Measurements from ENCODE around the gene CHST15.

CHST15 gene

DNA sequence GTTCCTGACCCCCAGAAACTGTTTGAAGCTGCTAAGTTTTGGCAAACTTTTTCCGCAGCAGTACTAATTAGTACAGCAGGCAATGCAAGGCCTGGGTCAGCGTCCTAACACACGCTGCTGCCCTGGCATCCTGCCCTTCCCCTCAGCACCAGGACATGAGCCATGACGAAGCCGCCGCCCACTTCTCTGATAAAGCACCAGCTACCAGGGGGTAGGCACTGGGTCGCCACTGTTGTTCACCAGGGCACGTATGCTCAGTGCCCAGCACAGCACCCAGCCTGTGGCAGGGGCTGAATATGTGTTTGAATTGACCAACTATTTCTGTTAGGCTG lies 59.5 kb downstream of the CHST15 start:
- H3K36me3 ChIP-seq (ENCODE audit: insufficient read depth), result peaks cover 13% of the 10 kb centered on the region; the same call in 1 of the 2 replicates
- no peak overlapping the region for H3K27ac ChIP-seq
- H3K27me3 ChIP-seq (ENCODE audit: insufficient read depth, low read depth), result no peaks in the 10 kb centered on the region
- H3K9ac ChIP-seq, result no peak overlapping the region
- H3K4me3 ChIP-seq (IDR thresholded peaks at IDR 0.05; ENCODE audit: insufficient read depth, low read depth, low read length), result no peak overlapping the region
- H2AFZ ChIP-seq (ENCODE audit: low read depth), result no peak overlapping the region
- H3K4me1 ChIP-seq (ENCODE audit: low read depth, poor library complexity, severe bottlenecking), result peaks cover 32% of the 10 kb centered on the region
- TF ChIP-seq, protein P1, sequence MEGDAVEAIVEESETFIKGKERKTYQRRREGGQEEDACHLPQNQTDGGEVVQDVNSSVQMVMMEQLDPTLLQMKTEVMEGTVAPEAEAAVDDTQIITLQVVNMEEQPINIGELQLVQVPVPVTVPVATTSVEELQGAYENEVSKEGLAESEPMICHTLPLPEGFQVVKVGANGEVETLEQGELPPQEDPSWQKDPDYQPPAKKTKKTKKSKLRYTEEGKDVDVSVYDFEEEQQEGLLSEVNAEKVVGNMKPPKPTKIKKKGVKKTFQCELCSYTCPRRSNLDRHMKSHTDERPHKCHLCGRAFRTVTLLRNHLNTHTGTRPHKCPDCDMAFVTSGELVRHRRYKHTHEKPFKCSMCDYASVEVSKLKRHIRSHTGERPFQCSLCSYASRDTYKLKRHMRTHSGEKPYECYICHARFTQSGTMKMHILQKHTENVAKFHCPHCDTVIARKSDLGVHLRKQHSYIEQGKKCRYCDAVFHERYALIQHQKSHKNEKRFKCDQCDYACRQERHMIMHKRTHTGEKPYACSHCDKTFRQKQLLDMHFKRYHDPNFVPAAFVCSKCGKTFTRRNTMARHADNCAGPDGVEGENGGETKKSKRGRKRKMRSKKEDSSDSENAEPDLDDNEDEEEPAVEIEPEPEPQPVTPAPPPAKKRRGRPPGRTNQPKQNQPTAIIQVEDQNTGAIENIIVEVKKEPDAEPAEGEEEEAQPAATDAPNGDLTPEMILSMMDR (conservative IDR thresholded peaks at IDR 0.05; ENCODE audit: low read depth, low read length), result no peak
- no peak overlapping the region for H3K4me2 ChIP-seq
- no peaks in the 10 kb centered on the region; the same call in 1 of the 2 replicates for H3K79me2 ChIP-seq (ENCODE audit: insufficient read depth, low read depth)
- H4K20me1 ChIP-seq (ENCODE audit: insufficient read depth), result no peaks in the 10 kb centered on the region

GRCh38 chr10:124032971-124033886 lies 60.2 kb downstream of the CHST15 start:
- Histone ChIP-seq H3K27ac (no peak overlapping the region), H3K4me1 (ENCODE audit: low read depth, poor library complexity, severe bottlenecking) (peaks cover 26% of the 10 kb centered on the region), H2AFZ (ENCODE audit: low read depth) (no peak overlapping the region), H3K27me3 (ENCODE audit: insufficient read depth, low read depth) (no peaks in the 10 kb centered on the region), H3K36me3 (ENCODE audit: insufficient read depth) (peaks cover 13% of the 10 kb centered on the region; the same call in 1 of the 2 replicates), H3K79me2 (ENCODE audit: insufficient read depth, low read depth) (no peaks in the 10 kb centered on the region; the same call in 1 of the 2 replicates), H3K9ac (no peak overlapping the region), H3K4me2 (no peak overlapping the region), H4K20me1 (ENCODE audit: insufficient read depth) (no peaks in the 10 kb centered on the region), H3K4me3 (IDR thresholded peaks at IDR 0.05; ENCODE audit: insufficient read depth, low read depth, low read length) (no peak overlapping the region)
- TF ChIP-seq, protein P1 (conservative IDR thresholded peaks at IDR 0.05; ENCODE audit: low read depth, low read length), result no peak

GRCh38 chr10:124032087-124032935 lies 61.1 kb downstream of the CHST15 start:
- Histone ChIP-seq H3K27ac (no peak overlapping the region), H4K20me1 (ENCODE audit: insufficient read depth) (no peaks in the 10 kb centered on the region), H3K4me3 (IDR thresholded peaks at IDR 0.05; ENCODE audit: insufficient read depth, low read depth, low read length) (no peak overlapping the region), H2AFZ (ENCODE audit: low read depth) (no peak overlapping the region), H3K4me2 (no peak overlapping the region), H3K9ac (no peak overlapping the region), H3K36me3 (ENCODE audit: insufficient read depth) (peaks cover 13% of the 10 kb centered on the region; the same call in 1 of the 2 replicates), H3K27me3 (ENCODE audit: insufficient read depth, low read depth) (no peaks in the 10 kb centered on the region), H3K79me2 (ENCODE audit: insufficient read depth, low read depth) (no peaks in the 10 kb centered on the region; the same call in 1 of the 2 replicates), H3K4me1 (ENCODE audit: low read depth, poor library complexity, severe bottlenecking) (peaks cover 21% of the 10 kb centered on the region)
- TF ChIP-seq, protein P1 (conservative IDR thresholded peaks at IDR 0.05; ENCODE audit: low read depth, low read length), result no peak

DNA sequence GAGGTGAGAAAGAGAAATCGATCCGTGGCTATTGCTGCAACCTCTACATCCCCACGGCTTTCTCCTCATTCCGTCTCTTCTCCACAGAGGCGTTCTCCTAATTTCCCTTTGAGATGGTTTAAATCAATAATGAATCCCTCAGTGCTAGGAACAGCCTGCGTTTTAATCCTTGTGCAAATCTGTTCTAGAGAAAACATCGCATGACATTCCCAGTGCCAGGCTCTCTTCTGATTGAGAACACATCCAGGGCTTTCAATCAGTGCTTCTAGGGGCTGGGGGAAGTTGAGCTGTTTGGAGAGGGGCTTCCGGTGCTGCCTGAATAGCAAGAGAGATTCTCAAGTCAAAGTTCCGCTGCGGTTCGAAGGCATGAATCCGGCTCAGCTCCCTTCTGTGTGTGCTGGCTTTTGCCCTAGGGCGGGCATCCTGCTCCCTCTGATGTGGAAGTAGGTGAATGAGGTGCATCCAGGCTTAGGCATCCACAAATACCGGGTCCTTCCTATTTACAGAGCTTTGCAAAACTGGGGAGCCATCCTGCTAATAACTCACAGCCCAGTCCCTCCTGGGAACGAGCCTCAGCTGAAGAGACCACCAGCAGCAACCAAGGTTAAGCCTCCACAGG lies 62.8 kb downstream of the CHST15 start:
- Histone ChIP-seq H3K79me2 (ENCODE audit: insufficient read depth, low read depth) (no peaks in the 10 kb centered on the region; the same call in 1 of the 2 replicates), H3K4me3 (IDR thresholded peaks at IDR 0.05; ENCODE audit: insufficient read depth, low read depth, low read length) (no peak overlapping the region), H2AFZ (ENCODE audit: low read depth) (no peak overlapping the region), H3K9ac (no peak overlapping the region), H3K4me2 (no peak overlapping the region), H3K36me3 (ENCODE audit: insufficient read depth) (peaks cover 13% of the 10 kb centered on the region; the same call in 1 of the 2 replicates), H3K4me1 (ENCODE audit: low read depth, poor library complexity, severe bottlenecking) (peaks cover 4% of the 10 kb centered on the region), H3K27ac (no peak overlapping the region), H3K27me3 (ENCODE audit: insufficient read depth, low read depth) (no peaks in the 10 kb centered on the region), H4K20me1 (ENCODE audit: insufficient read depth) (no peaks in the 10 kb centered on the region)
- TF ChIP-seq, protein P1 (conservative IDR thresholded peaks at IDR 0.05; ENCODE audit: low read depth, low read length), result no peak
